ENCODE measurements around the gene DOK7.
A peak's percentile ranks its signal among the peaks of the same experiment; 100 is the strongest.

DOK7 gene

GRCh38 chr4:3476936-3477749, 14.0 kb downstream of the DOK7 start:
- DNase-seq = no peak

GRCh38 chr4:3477750-3478430, 14.8 kb downstream of the DOK7 start:
- no peak for DNase-seq

- no peak for DNase-seq
Measured at GRCh38 chr4:3478446-3479357, 15.6 kb downstream of the DOK7 start.

- DNase-seq = no peak
Measured at GRCh38 chr4:3479358-3480101, 16.4 kb downstream of the DOK7 start.

GRCh38 chr4:3480528-3481112, 17.5 kb downstream of the DOK7 start:
- DNase-seq = peak; percentile 39

- DNase-seq = no peak
Measured at GRCh38 chr4:3481113-3481531, 18.0 kb downstream of the DOK7 start.

- no peak for DNase-seq
Measured at GRCh38 chr4:3481783-3482393, 18.8 kb downstream of the DOK7 start.

GRCh38 chr4:3482707-3483106, 19.6 kb downstream of the DOK7 start:
- no peak for DNase-seq

- no peak for DNase-seq
Measured at GRCh38 chr4:3483471-3483921, 20.4 kb downstream of the DOK7 start.

GRCh38 chr4:3484057-3484973, 21.2 kb downstream of the DOK7 start:
- no peak for DNase-seq

GRCh38 chr4:3485011-3485791, 22.1 kb downstream of the DOK7 start:
- no peak for DNase-seq

- no peak for DNase-seq
Measured at GRCh38 chr4:3485886-3486540, 22.9 kb downstream of the DOK7 start.

- DNase-seq = no peak
Measured at GRCh38 chr4:3486541-3487540, 23.7 kb downstream of the DOK7 start.

GRCh38 chr4:3487861-3488260, 24.8 kb downstream of the DOK7 start:
- DNase-seq = no peak

GRCh38 chr4:3488820-3489219, 25.7 kb downstream of the DOK7 start:
- no peak for DNase-seq

- no peak for DNase-seq
Measured at GRCh38 chr4:3489451-3489962, 26.4 kb downstream of the DOK7 start.

GRCh38 chr4:3491681-3492405, 28.7 kb downstream of the DOK7 start:
- DNase-seq = peak; percentile 11
